Articular chondrocyte of knee joint (primary cell): ENCODE data around the gene P2RX5. TPM values are rescaled to one million over a fixed set of nuclear protein-coding genes. Genes with fewer than 3 reads are reported as not detected.

Experiments
- total RNA-seq: library from RNA; depleted of rRNA; stranded (reverse); fragments of >200 nt; gene quantifications from 2 replicates; pipeline ENCODE4 v1.2.3, GENCODE V29; 2012

P2RX5 gene, protein sequence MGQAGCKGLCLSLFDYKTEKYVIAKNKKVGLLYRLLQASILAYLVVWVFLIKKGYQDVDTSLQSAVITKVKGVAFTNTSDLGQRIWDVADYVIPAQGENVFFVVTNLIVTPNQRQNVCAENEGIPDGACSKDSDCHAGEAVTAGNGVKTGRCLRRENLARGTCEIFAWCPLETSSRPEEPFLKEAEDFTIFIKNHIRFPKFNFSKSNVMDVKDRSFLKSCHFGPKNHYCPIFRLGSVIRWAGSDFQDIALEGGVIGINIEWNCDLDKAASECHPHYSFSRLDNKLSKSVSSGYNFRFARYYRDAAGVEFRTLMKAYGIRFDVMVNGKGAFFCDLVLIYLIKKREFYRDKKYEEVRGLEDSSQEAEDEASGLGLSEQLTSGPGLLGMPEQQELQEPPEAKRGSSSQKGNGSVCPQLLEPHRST
- 0.78 and 1.6 TPM in 2 replicates for total RNA-seq

DNA sequence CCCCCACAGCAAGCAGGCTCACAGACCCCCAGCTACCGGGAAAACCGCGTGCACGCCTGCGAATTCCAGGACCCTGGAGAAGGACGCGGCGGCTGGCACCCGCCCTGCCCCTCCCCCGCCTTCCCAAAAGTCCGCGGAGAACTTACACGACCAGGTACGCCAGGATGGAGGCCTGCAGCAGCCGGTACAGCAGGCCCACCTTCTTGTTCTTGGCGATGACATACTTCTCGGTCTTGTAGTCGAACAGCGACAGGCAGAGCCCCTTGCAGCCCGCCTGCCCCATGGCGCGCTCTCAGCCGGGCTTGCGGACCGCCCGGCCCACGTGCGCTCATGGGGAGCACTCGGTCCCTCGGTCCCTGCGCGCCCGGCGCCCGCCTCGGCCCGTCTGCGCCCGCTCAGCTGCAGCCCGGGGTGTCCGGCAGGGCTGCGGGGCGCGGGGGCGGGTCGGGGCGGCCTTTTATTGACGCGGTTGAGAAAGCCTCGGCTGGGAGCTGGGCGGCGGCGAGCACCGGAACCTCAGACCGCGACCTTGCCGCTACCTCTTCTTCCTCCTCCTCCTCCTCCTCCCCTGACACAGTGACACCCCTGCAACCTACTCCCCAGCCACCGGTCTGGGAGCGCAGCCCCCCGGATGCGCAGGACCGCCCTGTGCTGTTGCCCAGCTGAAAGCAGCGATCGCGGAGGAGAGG lies at the start of gene P2RX5:
TSS of gene P2RX5 (minus strand) at position 433 of the 689 bp plus-strand sequence. CDS start at position 283, 150 bp downstream.

DNA sequence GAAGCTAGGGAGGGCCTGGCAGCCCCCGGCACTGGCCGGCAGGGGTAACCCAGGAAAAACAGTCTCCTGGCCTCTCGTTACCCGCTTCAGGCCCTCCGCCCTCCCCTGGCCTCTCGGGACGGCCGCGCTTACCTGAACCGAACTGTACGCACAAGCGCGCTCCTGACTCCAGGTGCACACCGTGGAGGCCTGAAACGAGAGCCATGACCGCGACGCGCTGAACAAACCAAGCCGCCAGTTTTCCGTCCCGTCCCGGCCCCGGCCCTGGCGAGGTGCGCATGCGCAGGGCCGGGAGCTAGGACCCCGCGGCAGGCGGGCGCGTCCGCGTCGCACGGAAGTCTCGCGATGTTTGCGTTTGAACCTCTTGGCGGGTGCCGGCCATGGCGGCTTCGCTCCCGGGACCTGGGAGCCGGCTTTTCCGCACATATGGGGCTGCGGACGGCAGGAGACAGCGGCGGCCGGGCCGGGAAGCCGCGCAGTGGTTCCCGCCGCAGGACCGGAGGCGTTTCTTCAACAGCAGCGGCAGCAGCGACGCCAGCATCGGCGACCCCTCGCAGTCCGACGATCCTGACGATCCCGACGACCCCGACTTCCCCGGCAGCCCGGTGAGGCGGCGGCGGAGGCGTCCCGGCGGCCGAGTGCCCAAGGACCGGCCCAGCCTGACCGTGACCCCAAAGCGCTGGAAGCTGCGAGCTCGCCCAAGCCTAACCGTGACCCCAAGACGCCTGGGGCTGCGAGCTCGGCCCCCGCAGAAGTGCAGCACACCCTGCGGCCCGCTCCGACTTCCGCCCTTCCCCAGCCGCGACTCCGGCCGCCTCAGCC lies 27.8 kb upstream of the P2RX5 start, which contains the start of gene HASPIN:
TSS of gene HASPIN (plus strand) at position 348 of the 822 bp plus-strand sequence. CDS start at position 381, 33 bp downstream.

DNA sequence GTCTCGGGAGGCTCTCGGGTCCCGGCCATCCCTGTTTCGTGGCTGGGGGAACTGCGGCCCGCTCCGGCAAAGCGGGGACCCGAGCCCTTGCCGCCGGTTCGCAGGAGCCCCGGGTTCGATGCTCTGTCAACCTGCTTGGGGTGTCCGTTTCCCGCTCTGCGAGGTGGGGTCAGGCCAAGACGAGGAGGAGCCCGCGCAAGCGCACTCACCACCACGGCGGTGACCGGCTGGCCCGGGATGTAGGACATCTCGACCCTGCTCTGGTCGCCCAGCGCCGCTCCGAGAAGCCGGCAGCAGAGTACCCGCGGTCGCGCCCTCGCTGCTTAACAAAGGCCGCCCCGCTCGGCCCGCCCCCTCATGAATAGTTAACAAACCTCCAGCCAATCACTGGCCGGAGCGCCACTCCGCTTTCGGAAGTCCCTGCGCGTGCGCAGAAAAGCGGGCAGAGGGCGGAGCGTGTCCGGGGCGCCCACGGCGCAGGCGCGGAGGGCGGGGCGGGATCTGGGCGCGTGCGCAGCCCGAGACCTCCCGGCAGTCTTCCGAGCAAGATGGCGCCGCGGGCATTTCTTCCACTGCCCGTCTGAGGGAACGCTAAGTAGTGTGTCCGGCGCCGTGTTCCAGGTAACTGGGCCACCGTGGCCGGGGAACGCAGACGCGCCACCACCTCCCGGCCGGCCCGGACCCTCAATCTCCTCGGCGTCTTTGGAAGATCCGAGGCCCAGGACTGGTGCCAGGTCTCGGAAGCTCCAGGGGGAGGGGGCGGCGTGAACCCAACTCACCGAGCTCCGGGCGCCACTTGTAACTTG lies 27.5 kb downstream of the P2RX5 start, which contains the start of the genes EMC6 and TAX1BP3:
TSS of gene EMC6 (plus strand) at position 534 of the 806 bp plus-strand sequence. CDS start 335 bp downstream, outside the sequence.
TSS of gene TAX1BP3 (minus strand) at position 300 of the 806 bp plus-strand sequence. CDS start at position 248, 52 bp downstream.

DNA sequence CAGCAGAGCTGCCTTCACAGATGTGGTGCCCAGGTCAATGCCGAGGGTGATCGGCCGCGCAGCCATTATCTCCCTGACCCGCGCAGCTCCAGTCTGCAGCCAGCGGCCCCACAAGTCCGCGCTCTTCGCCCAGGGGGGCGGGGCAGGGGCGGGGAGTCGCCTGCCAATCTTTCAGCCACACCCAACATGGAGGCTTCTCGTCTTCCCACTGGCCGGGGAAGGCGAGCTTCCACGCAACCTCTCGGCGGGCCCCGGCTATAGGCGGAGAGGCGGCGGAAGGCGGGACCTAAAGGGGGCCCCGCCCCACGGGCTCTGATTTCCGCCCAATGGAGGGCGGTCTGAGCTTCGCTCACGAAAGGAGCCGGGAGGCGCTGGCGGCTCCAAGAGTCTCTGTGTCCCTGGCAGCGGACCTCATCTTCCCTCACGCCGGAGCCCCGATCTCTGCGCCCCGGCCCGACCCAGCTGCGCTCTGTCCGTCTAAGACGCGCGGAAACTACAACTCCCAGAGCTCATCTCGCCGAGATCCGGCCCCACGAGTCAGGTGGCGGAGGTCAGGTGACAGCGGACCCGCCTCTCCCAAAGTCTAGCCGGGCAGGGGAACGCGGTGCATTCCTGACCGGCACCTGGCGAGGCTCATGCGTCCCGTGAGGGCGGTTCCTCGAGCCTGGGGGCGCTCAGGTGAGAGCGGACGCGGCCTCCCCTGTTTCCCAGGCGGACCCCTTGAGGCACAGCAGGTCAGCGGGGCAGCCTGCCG lies 59.6 kb downstream of the P2RX5 start, which contains the start of the genes CTNS and SHPK:
TSS of gene CTNS (plus strand) at position 607 of the 754 bp plus-strand sequence. CDS start 3,447 bp downstream, outside the sequence.
TSS of gene SHPK (minus strand) at position 97 of the 754 bp plus-strand sequence. CDS start at position 66, 31 bp downstream.

Other genes starting within 250 kb of the P2RX5 start
- gene SPATA22, start 224.3 kb downstream of the P2RX5 start, total RNA-seq, result 1.3 TPM in 1 of 2 replicates, not detected in the other
- gene ASPA, start 220.2 kb downstream of the P2RX5 start, total RNA-seq, result 0.26 and 0.97 TPM in 2 replicates
- gene TRPV3, start 138.3 kb downstream of the P2RX5 start, total RNA-seq, result 0.91 and 2.2 TPM in 2 replicates
- gene TRPV1, start 86.7 kb downstream of the P2RX5 start, total RNA-seq, result 2.0 and 2.5 TPM in 2 replicates
- 11.8 and 14.1 TPM in 2 replicates for gene SHPK, start 59.9 kb downstream of the P2RX5 start, total RNA-seq
- gene CTNS, start 59.4 kb downstream of the P2RX5 start, total RNA-seq, result 12.6 and 23.1 TPM in 2 replicates
- gene TAX1BP3, start 27.6 kb downstream of the P2RX5 start, total RNA-seq, result 127 and 146 TPM in 2 replicates
- gene EMC6, start 27.3 kb downstream of the P2RX5 start, total RNA-seq, result 11.5 and 12.5 TPM in 2 replicates
- 2.4 and 4.1 TPM in 2 replicates for gene HASPIN, start 27.7 kb upstream of the P2RX5 start, total RNA-seq
- gene ITGAE, start 105.0 kb upstream of the P2RX5 start, total RNA-seq, result 25.0 and 30.9 TPM in 2 replicates
- 35.7 and 81.7 TPM in 2 replicates for gene NCBP3, start 150.1 kb upstream of the P2RX5 start, total RNA-seq
- gene CAMKK1, start 196.9 kb upstream of the P2RX5 start, total RNA-seq, result 5.9 and 6.1 TPM in 2 replicates
- gene P2RX1, start 220.3 kb upstream of the P2RX5 start, total RNA-seq, result under 0.01 TPM in 1 of 2 replicates, not detected in the other